CD8-positive, alpha-beta memory T cell (primary cell): ENCODE results near the gene PIK3AP1. TPM values are rescaled to one million over a fixed set of nuclear protein-coding genes. Genes with fewer than 3 reads are reported as not detected.

Source experiments
- CTCF ChIA-PET: fragments of 350-600 bp; sonication (Branson Sonifier 250); formaldehyde crosslinking; loops from one replicate; lab custom pipeline; 2021; ENCODE audit warnings: antibody characterized with exemption; lab: Charles Lee
- POLR2A ChIA-PET: fragments of 350-600 bp; sonication (Branson Sonifier 250); formaldehyde crosslinking; loops from one replicate; lab custom pipeline; 2021; ENCODE audit warnings: antibody characterized with exemption; lab: Charles Lee
- DNase-seq, 5 donors: peaks; one replicate each; pipeline versions ENCODE4 v3.0.0 to v3.0.0-alpha.2; 2020 to 2022; ENCODE audit warnings: mixed read lengths in 1 of 5
- H3K27ac ChIP-seq: one replicate; pipeline ENCODE4 v1.7.0; 2013; ENCODE audit warnings: low read depth, mild to moderate bottlenecking, low read length, moderate library complexity
- H3K27me3 ChIP-seq: 2 replicates; pipeline ENCODE4 v1.7.0; 2013; ENCODE audit warnings: low read length, mild to moderate bottlenecking; ENCODE audit not compliant: insufficient read depth, poor library complexity, severe bottlenecking
- H3K36me3 ChIP-seq: 2 replicates; pipeline ENCODE4 v1.7.0; 2013; ENCODE audit warnings: mild to moderate bottlenecking, low read length, moderate library complexity; ENCODE audit not compliant: insufficient read depth
- H3K4me1 ChIP-seq: 2 replicates; pipeline ENCODE4 v1.7.0; 2013; ENCODE audit warnings: mild to moderate bottlenecking, low read length, moderate library complexity; ENCODE audit not compliant: insufficient read depth
- H3K4me3 ChIP-seq: 2 replicates; pipeline ENCODE4 v1.7.0; 2013; ENCODE audit warnings: mild to moderate bottlenecking, low read length
- H3K9me3 ChIP-seq: 2 replicates; pipeline ENCODE4 v1.7.0; 2013; ENCODE audit warnings: mild to moderate bottlenecking, low read length
- H3K27ac Mint-ChIP-seq, 8 donors: one replicate each; pipeline ENCODE4 v1.8.0; 2020 to 2021; ENCODE audit warnings: mixed read lengths in 8 of 8, mild to moderate bottlenecking in 6 of 8, inconsistent platforms in 3 of 8, moderate library complexity in 3 of 8
- H3K27me3 Mint-ChIP-seq, 2 donors: one replicate each; pipeline ENCODE4 v1.8.0; 2020 to 2021; ENCODE audit warnings: mixed read lengths in 2 of 2, mild to moderate bottlenecking in 1 of 2, moderate library complexity in 1 of 2
- H3K36me3 Mint-ChIP-seq, 3 donors: one replicate each; pipeline ENCODE4 v1.8.0; 2020 to 2021; ENCODE audit warnings: mixed read lengths in 3 of 3, inconsistent platforms in 1 of 3, mild to moderate bottlenecking in 1 of 3
- H3K4me1 Mint-ChIP-seq, 3 donors: one replicate each; pipeline ENCODE4 v1.8.0; 2020 to 2021; ENCODE audit warnings: mixed read lengths in 3 of 3, inconsistent platforms in 1 of 3, mild to moderate bottlenecking in 1 of 3
- H3K4me3 Mint-ChIP-seq, 7 donors: one replicate each; pipeline ENCODE4 v1.8.0; 2020 to 2021; ENCODE audit warnings: mixed read lengths in 7 of 7, mild to moderate bottlenecking in 6 of 7, moderate library complexity in 4 of 7, inconsistent platforms in 2 of 7
- H3K9me3 Mint-ChIP-seq, 5 donors: one replicate each; pipeline ENCODE4 v1.8.0; 2020 to 2022; ENCODE audit warnings: mixed read lengths in 5 of 5, mild to moderate bottlenecking in 3 of 5, moderate library complexity in 2 of 5, inconsistent platforms in 1 of 5
- polyA plus RNA-seq: library from polyadenylated mRNA; unstranded; fragments of 300-500 nt; fragmentation: Illumina TruSeq; gene quantifications from one replicate; pipeline ENCODE4 v1.2.3, GENCODE V29; 2021
- total RNA-seq, 2 experiments: library from RNA; stranded (reverse); gene quantifications; one replicate each; pipeline ENCODE4 v1.2.3, GENCODE V29; 2021

PIK3AP1 gene
- total and polyA plus RNA-seq, 3 experiments from 2014 or later: 5.7 to 37.0 (median 6.7) TPM

DNA sequence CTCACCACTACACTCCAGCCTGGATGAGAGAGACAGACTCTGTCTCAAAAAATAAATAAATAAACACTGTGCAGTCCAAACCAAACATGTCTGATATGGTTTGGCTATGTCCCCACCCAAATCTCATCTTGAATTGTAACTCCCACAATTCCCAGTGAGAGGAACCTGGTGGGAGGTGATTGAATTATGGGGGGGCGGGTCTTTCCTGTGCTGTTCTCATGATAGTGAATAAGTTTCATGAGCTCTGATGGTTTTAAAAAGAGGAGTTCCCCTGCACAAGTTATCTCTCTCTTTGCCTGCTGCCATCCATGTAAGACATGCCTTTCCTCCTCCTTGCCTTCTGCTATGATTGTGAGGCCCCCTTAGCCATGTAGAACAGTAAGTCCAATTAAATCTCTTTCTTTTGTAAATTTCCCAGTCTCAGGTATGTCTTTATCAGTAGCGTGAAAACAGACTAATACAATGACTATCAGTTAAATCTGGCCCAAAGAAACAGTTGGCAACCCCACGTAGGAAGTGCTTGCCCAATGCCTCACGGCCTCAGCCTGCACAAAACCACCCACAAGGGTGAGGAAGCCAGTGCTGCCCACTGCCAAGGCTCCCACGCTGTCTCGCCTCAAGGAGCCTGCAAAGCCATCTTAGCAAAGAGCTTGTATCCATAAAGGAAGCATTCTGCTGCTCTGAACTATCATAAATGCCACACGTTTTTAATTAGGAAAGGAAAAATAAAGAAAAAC lies 64.7 kb downstream of the PIK3AP1 start:
- no peak overlapping the region for H3K27ac ChIP-seq
- H3K27me3 Mint-ChIP-seq: no peaks in the 10 kb centered on the region
- H3K9me3 ChIP-seq: no peaks in the 10 kb centered on the region
- no peak overlapping the region for H3K4me3 ChIP-seq
- H3K27ac Mint-ChIP-seq: peak overlapping the region in 6 of 8 donors; percentile 42 to 94 (median 66)
- POLR2A ChIA-PET: no interaction called here
- H3K9me3 Mint-ChIP-seq: no peaks in the 10 kb centered on the region
- peaks cover 14% of the 10 kb centered on the region for H3K4me1 ChIP-seq
- no peak for DNase-seq
- no peaks in the 10 kb centered on the region for H3K36me3 ChIP-seq
- peak overlapping the region in 2 of 7 donors; percentile 4 to 51 for H3K4me3 Mint-ChIP-seq
- H3K27me3 ChIP-seq: no peaks in the 10 kb centered on the region
- peaks cover 5 to 23% (median 12%) of the 10 kb centered on the region in 3 donors for H3K36me3 Mint-ChIP-seq
- CTCF ChIA-PET: interaction anchor here (1.7 kb wide), 1 partner anchor 15 kb away, joined by 4 read pairs; no protein-coding TSS in a partner anchor
- H3K4me1 Mint-ChIP-seq: peaks cover 35 to 61% (median 47%) of the 10 kb centered on the region in 3 donors

GRCh38 chr10:96651998-96652431 lies 68.3 kb downstream of the PIK3AP1 start:
- Histone ChIP-seq H3K27ac (peak overlapping the region; percentile 32), H3K36me3 (no peaks in the 10 kb centered on the region), H3K27me3 (no peaks in the 10 kb centered on the region), H3K4me3 (no peak overlapping the region), H3K9me3 (no peaks in the 10 kb centered on the region), H3K4me1 (peaks cover 16% of the 10 kb centered on the region)
- no peaks in the 10 kb centered on the region for H3K27me3 Mint-ChIP-seq
- CTCF ChIA-PET: interaction anchor here (1.1 to 3.0 kb wide), 7 partner anchors 9 to 71 kb away, joined by 3 to 17 read pairs (median 4); partner anchors contain the start of gene PIK3AP1
- H3K9me3 Mint-ChIP-seq: no peaks in the 10 kb centered on the region
- peak overlapping the region; percentile 14 to 88 (median 75) for H3K4me3 Mint-ChIP-seq
- H3K36me3 Mint-ChIP-seq: peaks cover 8 to 34% (median 15%) of the 10 kb centered on the region in 3 donors
- H3K4me1 Mint-ChIP-seq: peaks cover 51 to 69% (median 58%) of the 10 kb centered on the region in 3 donors
- POLR2A ChIA-PET: interaction anchor here (0.7 kb wide), 1 partner anchor 43 kb away, joined by 4 read pairs; no protein-coding TSS in a partner anchor
- peak overlapping the region; percentile 68 to 100 (median 94) for H3K27ac Mint-ChIP-seq
- peak; percentile 23 to 81 (median 35) for DNase-seq

DNA sequence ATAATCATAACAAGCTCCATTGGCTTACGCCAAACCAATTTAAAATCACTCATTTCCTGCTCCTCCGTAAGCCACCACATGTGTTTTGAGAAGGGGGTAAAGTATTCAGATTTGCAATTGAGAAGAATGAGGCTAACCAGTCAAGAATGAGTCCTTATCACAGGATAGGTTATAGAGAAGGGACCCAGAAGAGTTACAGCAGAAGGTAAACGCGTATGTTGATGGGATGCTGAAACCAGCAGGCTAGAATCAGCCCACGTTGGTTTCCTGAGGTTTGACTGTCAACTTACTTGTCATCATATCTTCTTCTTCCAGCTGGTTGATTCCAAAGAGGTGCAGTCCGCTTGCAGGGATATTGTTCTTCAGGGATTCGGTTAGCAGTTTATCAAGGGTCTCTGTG lies 69.4 kb downstream of the PIK3AP1 start:
- Mint-ChIP-seq H3K4me3 (peak overlapping the region in 6 of 7 donors; percentile 8 to 82 (median 55)), H3K4me1 (peaks cover 56 to 68% (median 58%) of the 10 kb centered on the region in 3 donors), H3K36me3 (peaks cover 13 to 30% (median 16%) of the 10 kb centered on the region in 3 donors), H3K9me3 (no peaks in the 10 kb centered on the region), H3K27ac (peak overlapping the region; percentile 22 to 96 (median 94)), H3K27me3 (no peaks in the 10 kb centered on the region)
- POLR2A ChIA-PET: interaction anchor here (0.6 kb wide), 1 partner anchor 166 kb away, joined by 3 read pairs; no protein-coding TSS in a partner anchor
- H3K4me3 ChIP-seq: no peak overlapping the region
- no peaks in the 10 kb centered on the region for H3K27me3 ChIP-seq
- no peaks in the 10 kb centered on the region for H3K36me3 ChIP-seq
- H3K9me3 ChIP-seq: no peaks in the 10 kb centered on the region
- DNase-seq: no peak
- H3K27ac ChIP-seq: peak overlapping the region; percentile 32
- CTCF ChIA-PET: interaction anchor here (1.4 to 3.0 kb wide), 5 partner anchors 8 to 72 kb away, joined by 4 to 17 read pairs (median 5); no protein-coding TSS in a partner anchor
- peaks cover 16% of the 10 kb centered on the region for H3K4me1 ChIP-seq

GRCh38 chr10:96648297-96648696 lies 72.0 kb downstream of the PIK3AP1 start:
- Mint-ChIP-seq H3K36me3 (peaks cover 10 to 19% (median 17%) of the 10 kb centered on the region in 3 donors), H3K4me1 (peaks cover 47 to 57% (median 49%) of the 10 kb centered on the region in 3 donors), H3K27me3 (no peaks in the 10 kb centered on the region), H3K4me3 (peak overlapping the region in 1 of 7 donors; percentile 20), H3K27ac (peak overlapping the region in 6 of 8 donors; percentile 61 to 95 (median 85)), H3K9me3 (no peaks in the 10 kb centered on the region)
- Histone ChIP-seq H3K9me3 (no peaks in the 10 kb centered on the region), H3K4me3 (no peak overlapping the region), H3K27me3 (no peaks in the 10 kb centered on the region), H3K36me3 (no peaks in the 10 kb centered on the region), H3K27ac (no peak overlapping the region), H3K4me1 (peaks cover 16% of the 10 kb centered on the region)
- ChIA-PET CTCF (no interaction called here), POLR2A (no interaction called here)
- no peak for DNase-seq

DNA sequence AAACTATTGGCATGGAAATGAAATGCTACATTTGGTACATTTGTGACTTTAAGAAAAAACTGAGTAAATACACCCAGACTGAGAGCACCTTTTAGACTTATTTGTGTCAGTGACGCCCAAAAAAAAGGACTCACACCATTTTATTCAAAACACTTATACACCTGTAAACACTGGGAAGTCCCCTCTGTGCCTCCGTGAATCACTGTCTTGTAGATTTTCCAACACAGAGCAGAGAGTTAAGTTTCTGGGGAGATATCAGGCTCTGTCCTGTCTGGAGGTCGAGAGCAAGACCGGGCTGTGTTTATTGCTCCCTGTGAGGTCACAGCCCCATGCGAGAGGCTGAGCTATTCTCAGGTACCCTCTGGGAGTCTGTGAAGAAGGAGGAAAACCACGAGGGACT lies 72.8 kb downstream of the PIK3AP1 start:
- Histone ChIP-seq H3K27ac (no peak overlapping the region), H3K4me3 (no peak overlapping the region), H3K4me1 (peaks cover 16% of the 10 kb centered on the region), H3K27me3 (no peaks in the 10 kb centered on the region), H3K36me3 (no peaks in the 10 kb centered on the region), H3K9me3 (no peaks in the 10 kb centered on the region)
- peak overlapping the region in 7 of 8 donors; percentile 40 to 95 (median 83) for H3K27ac Mint-ChIP-seq
- POLR2A ChIA-PET: no interaction called here
- CTCF ChIA-PET: no interaction called here
- H3K9me3 Mint-ChIP-seq: no peaks in the 10 kb centered on the region
- peaks cover 10 to 19% (median 17%) of the 10 kb centered on the region in 3 donors for H3K36me3 Mint-ChIP-seq
- H3K4me1 Mint-ChIP-seq: peaks cover 44 to 52% (median 45%) of the 10 kb centered on the region in 3 donors
- no peak for DNase-seq
- peak overlapping the region in 3 of 7 donors; percentile 73 to 75 (median 74) for H3K4me3 Mint-ChIP-seq
- no peaks in the 10 kb centered on the region for H3K27me3 Mint-ChIP-seq

DNA sequence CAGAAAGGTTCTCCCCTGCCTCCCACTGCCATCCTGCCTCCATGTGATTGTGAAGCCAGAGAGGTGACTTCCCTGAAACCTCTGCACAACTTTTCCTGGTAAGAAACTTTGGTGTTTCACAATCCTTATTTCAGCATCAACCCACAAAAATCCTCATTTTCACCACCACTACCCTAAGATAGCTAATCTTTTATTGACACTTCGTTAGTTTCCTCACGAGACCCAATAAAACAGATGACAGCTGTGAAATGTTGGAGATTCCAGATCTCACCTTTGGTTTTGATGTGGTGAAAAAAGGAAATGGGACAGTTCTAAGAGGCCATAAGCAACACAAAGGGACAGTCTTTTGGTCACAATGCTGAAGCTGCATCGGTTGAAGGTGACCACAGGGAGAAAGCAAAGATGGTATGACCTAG lies 73.6 kb downstream of the PIK3AP1 start:
- peaks cover 6 to 19% (median 12%) of the 10 kb centered on the region in 3 donors for H3K36me3 Mint-ChIP-seq
- no peaks in the 10 kb centered on the region for H3K27me3 Mint-ChIP-seq
- ChIA-PET CTCF (no interaction called here), POLR2A (no interaction called here)
- H3K4me3 Mint-ChIP-seq: peak overlapping the region; percentile 40 to 82 (median 73)
- peak in 1 of 5 donors; percentile 15 for DNase-seq
- H3K9me3 ChIP-seq: no peaks in the 10 kb centered on the region
- peaks cover 37 to 46% (median 38%) of the 10 kb centered on the region in 3 donors for H3K4me1 Mint-ChIP-seq
- no peaks in the 10 kb centered on the region for H3K36me3 ChIP-seq
- peak overlapping the region; percentile 28 to 95 (median 80) for H3K27ac Mint-ChIP-seq
- no peaks in the 10 kb centered on the region for H3K9me3 Mint-ChIP-seq
- H3K27ac ChIP-seq: no peak overlapping the region
- peaks cover 14% of the 10 kb centered on the region for H3K4me1 ChIP-seq
- H3K4me3 ChIP-seq: no peak overlapping the region
- H3K27me3 ChIP-seq: no peaks in the 10 kb centered on the region

DNA sequence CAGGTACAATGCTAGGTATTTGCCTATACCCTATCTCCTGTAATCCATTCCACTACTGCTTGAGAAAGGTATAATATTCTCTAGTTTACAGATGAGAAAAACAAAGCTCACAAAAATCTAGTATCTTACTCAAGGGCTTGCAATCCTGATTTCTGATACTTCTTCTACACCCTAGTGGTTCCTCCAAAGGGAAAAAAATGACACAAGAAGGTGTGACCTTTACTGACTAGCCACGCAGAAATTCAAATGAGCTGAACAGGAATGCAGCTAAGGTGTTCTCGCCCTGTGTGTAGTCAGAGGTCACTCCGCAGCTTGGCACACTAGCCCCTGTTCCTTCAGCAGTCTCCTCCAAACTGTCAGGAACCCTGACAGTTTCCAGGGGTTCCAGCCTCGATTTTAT lies 74.0 kb downstream of the PIK3AP1 start:
- Mint-ChIP-seq H3K9me3 (no peaks in the 10 kb centered on the region), H3K27me3 (no peaks in the 10 kb centered on the region), H3K4me1 (peaks cover 33 to 41% (median 34%) of the 10 kb centered on the region in 3 donors), H3K36me3 (peaks cover 6 to 19% (median 11%) of the 10 kb centered on the region in 3 donors), H3K27ac (peak overlapping the region in 7 of 8 donors; percentile 28 to 95 (median 81)), H3K4me3 (peak overlapping the region in 5 of 7 donors; percentile 40 to 82 (median 73))
- no peaks in the 10 kb centered on the region for H3K36me3 ChIP-seq
- no peaks in the 10 kb centered on the region for H3K9me3 ChIP-seq
- ChIA-PET CTCF (interaction anchor here (0.6 kb wide), 1 partner anchor 71 kb away, joined by 3 read pairs; no protein-coding TSS in a partner anchor), POLR2A (no interaction called here)
- H3K27ac ChIP-seq: no peak overlapping the region
- no peaks in the 10 kb centered on the region for H3K27me3 ChIP-seq
- no peak for DNase-seq
- peaks cover 9% of the 10 kb centered on the region for H3K4me1 ChIP-seq
- no peak overlapping the region for H3K4me3 ChIP-seq
